IMR-90 (cell line): Measurements from ENCODE around the gene NOP16. TPM values are rescaled to one million over a fixed set of nuclear protein-coding genes. Genes with fewer than 3 reads are reported as not detected.

Experiments used
- ATAC-seq: fragments of 200-7000 bp; cut with Tn5 transposase; 2 replicates; pipeline ENCODE4 v1.9.1; 2020; ENCODE audit warnings: low read depth, mild to moderate bottlenecking, moderate library complexity
- BruUV-seq: library from RNA; stranded (reverse); fragments of 400-500 nt; replicated peaks from 2 replicates; lab custom pipeline; 2021; lab: Mats Ljungman, UMichigan
- CTCF ChIA-PET: fragments of 300-600 bp; formaldehyde crosslinking; extraction: SDS; loops from one replicate; lab custom pipeline; 2021; ENCODE audit warnings: antibody characterized with exemption; lab: Yijun Ruan, JAX
- POLR2A ChIA-PET: fragments of 300-600 bp; sonication (Branson Sonifier 250); formaldehyde crosslinking; loops from one replicate; lab custom pipeline; 2022; ENCODE audit warnings: antibody characterized with exemption; ENCODE audit not compliant: unreplicated experiment; lab: Charles Lee
- DNase-seq: peaks from one replicate; pipeline ENCODE4 v3.0.0; 2013
- H2AFZ ChIP-seq: replicated peaks from 2 replicates; pipeline ENCODE3; 2013; ENCODE audit warnings: low read length, mild to moderate bottlenecking; ENCODE audit not compliant: poor library complexity
- H2AK5ac ChIP-seq: 2 replicates; pipeline ENCODE4 v1.6.1; 2013; ENCODE audit warnings: low read depth, low read length, inconsistent platforms
- H2AK9ac ChIP-seq: replicated peaks from 2 replicates; pipeline ENCODE3; 2013; ENCODE audit warnings: mild to moderate bottlenecking, low read depth, low read length, moderate library complexity; ENCODE audit not compliant: poor library complexity
- H2BK120ac ChIP-seq: 2 replicates; pipeline ENCODE4 v1.6.1; 2013; ENCODE audit warnings: low read depth, low read length, inconsistent platforms
- H2BK15ac ChIP-seq: 3 replicates; pipeline ENCODE4 v1.6.1; 2013; ENCODE audit warnings: low read depth, low read length, inconsistent platforms
- H2BK20ac ChIP-seq: 2 replicates; pipeline ENCODE4 v1.6.1; 2013; ENCODE audit warnings: low read depth, mild to moderate bottlenecking, inconsistent platforms, low read length, moderate library complexity
- H2BK5ac ChIP-seq: 2 replicates; pipeline ENCODE4 v1.6.1; 2013; ENCODE audit warnings: mild to moderate bottlenecking, low read depth, low read length, inconsistent platforms; ENCODE audit not compliant: poor library complexity, severe bottlenecking
- H3K14ac ChIP-seq: replicated peaks from 2 replicates; pipeline ENCODE4 v1.6.1; 2013; ENCODE audit warnings: low read depth, low read length, inconsistent platforms
- H3K18ac ChIP-seq: 2 replicates; pipeline ENCODE4 v1.6.1; 2013; ENCODE audit warnings: low read depth, low read length, control low read depth
- H3K23ac ChIP-seq: 2 replicates; pipeline ENCODE4 v1.6.1; 2013; ENCODE audit warnings: low read depth, low read length, inconsistent platforms
- H3K27ac ChIP-seq: 2 replicates; pipeline ENCODE4 v1.5.1; 2013; ENCODE audit warnings: mild to moderate bottlenecking, control low read depth, low read length; ENCODE audit not compliant: insufficient read depth
- H3K27me3 ChIP-seq: 2 replicates; pipeline ENCODE4 v1.6.1; 2013; ENCODE audit warnings: low read length; ENCODE audit not compliant: control insufficient read depth, insufficient read depth
- H3K36me3 ChIP-seq: 2 replicates; pipeline ENCODE4 v1.6.1; 2013; ENCODE audit warnings: low read length, mixed read lengths; ENCODE audit not compliant: control insufficient read depth, insufficient read depth
- H3K4ac ChIP-seq: 2 replicates; pipeline ENCODE4 v1.6.1; 2013; ENCODE audit warnings: low read depth, low read length, inconsistent platforms
- H3K4me1 ChIP-seq: 2 replicates; pipeline ENCODE4 v1.6.1; 2013; ENCODE audit warnings: low read length, mixed read lengths; ENCODE audit not compliant: control insufficient read depth, insufficient read depth
- H3K4me2 ChIP-seq: 2 replicates; pipeline ENCODE4 v1.6.1; 2013; ENCODE audit warnings: low read depth, mild to moderate bottlenecking, control low read depth, low read length, moderate library complexity
- H3K4me3 ChIP-seq: 2 replicates; pipeline ENCODE4 v1.5.1; 2013; ENCODE audit warnings: low read depth, mild to moderate bottlenecking, control low read depth, low read length, moderate library complexity; ENCODE audit not compliant: insufficient read depth
- H3K56ac ChIP-seq: 2 replicates; pipeline ENCODE4 v1.6.1; 2013; ENCODE audit warnings: low read length, inconsistent platforms; ENCODE audit not compliant: insufficient read depth; ENCODE audit errors: extremely low read depth
- H3K79me1 ChIP-seq, 2 experiments: 2 replicates each; pipeline ENCODE4 v1.6.1; 2013; ENCODE audit warnings: low read length in 2 of 2, inconsistent platforms in 1 of 2, low read depth in 1 of 2
- H3K9ac ChIP-seq: 2 replicates; pipeline ENCODE4 v1.6.1; 2013; ENCODE audit warnings: low read depth, low read length, control low read depth
- H3K9me1 ChIP-seq: 2 replicates; pipeline ENCODE4 v1.6.1; 2013; ENCODE audit warnings: low read length, inconsistent platforms; ENCODE audit not compliant: insufficient read depth
- H3K9me3 ChIP-seq: 2 replicates; pipeline ENCODE4 v1.6.1; 2013; ENCODE audit warnings: low read length; ENCODE audit not compliant: control insufficient read depth, insufficient read depth
- H4K20me1 ChIP-seq: 2 replicates; pipeline ENCODE4 v1.6.1; 2013; ENCODE audit warnings: low read length, inconsistent platforms; ENCODE audit not compliant: insufficient read depth
- H4K5ac ChIP-seq: 2 replicates; pipeline ENCODE4 v1.6.1; 2013; ENCODE audit warnings: mild to moderate bottlenecking, low read depth, low read length, control low read depth
- H4K8ac ChIP-seq, 2 experiments: 2 replicates each; pipeline ENCODE4 v1.6.1; 2013; ENCODE audit warnings: low read depth in 2 of 2, low read length in 2 of 2, control low read depth in 1 of 2, inconsistent platforms in 1 of 2
- H4K91ac ChIP-seq: 2 replicates; pipeline ENCODE4 v1.6.1; 2013; ENCODE audit warnings: low read depth, low read length, inconsistent platforms; ENCODE audit not compliant: insufficient read depth
- BHLHE40 ChIP-seq: fragments of 150-350 bp; IDR thresholded peaks from 2 replicates; pipeline ENCODE4 v1.6.1; 2016; ENCODE audit warnings: mild to moderate bottlenecking, low read depth, low read length
- CEBPB ChIP-seq: IDR thresholded peaks from 2 replicates; pipeline ENCODE4 v1.6.1; 2012; ENCODE audit warnings: low read depth, low read length, improper control_type of control experiment
- CHD1 ChIP-seq: IDR thresholded peaks from 2 replicates; pipeline ENCODE4 v1.6.1; 2012; ENCODE audit warnings: low read depth, low read length, improper control_type of control experiment
- CTCF ChIP-seq: conservative IDR thresholded peaks from 2 replicates; pipeline ENCODE4 v1.5.1; 2012; ENCODE audit warnings: mild to moderate bottlenecking, low read depth, low read length, improper control_type of control experiment
- FOS ChIP-seq: fragments of 150-350 bp; IDR thresholded peaks from 2 replicates; pipeline ENCODE4 v1.6.1; 2016; ENCODE audit warnings: low read depth, low read length
- MAFK ChIP-seq: IDR thresholded peaks from 2 replicates; pipeline ENCODE4 v1.6.1; 2012; ENCODE audit warnings: low read depth, low read length, improper control_type of control experiment
- MAZ ChIP-seq: IDR thresholded peaks from 2 replicates; pipeline ENCODE4 v1.6.1; 2012; ENCODE audit warnings: low read depth, mild to moderate bottlenecking, low read length, improper control_type of control experiment, moderate library complexity, borderline replicate concordance
- MXI1 ChIP-seq: IDR thresholded peaks from 2 replicates; pipeline ENCODE4 v1.6.1; 2012; ENCODE audit warnings: low read depth, mild to moderate bottlenecking, low read length, moderate library complexity, borderline replicate concordance
- NFE2L2 ChIP-seq: fragments of 150-350 bp; IDR thresholded peaks from 2 replicates; pipeline ENCODE4 v1.6.1; 2016; ENCODE audit warnings: low read depth, mild to moderate bottlenecking, low read length
- POLR2A ChIP-seq: IDR thresholded peaks from 2 replicates; pipeline ENCODE4 v1.6.1; 2012; ENCODE audit warnings: mild to moderate bottlenecking, low read depth, low read length
- RAD21 ChIP-seq: IDR thresholded peaks from 2 replicates; pipeline ENCODE4 v1.6.1; 2012; ENCODE audit warnings: low read length, improper control_type of control experiment
- RCOR1 ChIP-seq: IDR thresholded peaks from 2 replicates; pipeline ENCODE4 v1.6.1; 2012; ENCODE audit warnings: mild to moderate bottlenecking, low read length, improper control_type of control experiment; ENCODE audit not compliant: insufficient replicate concordance
- RFX5 ChIP-seq: IDR thresholded peaks from 2 replicates; pipeline ENCODE4 v1.8.0; 2012; ENCODE audit warnings: low read depth, mild to moderate bottlenecking, low read length, moderate library complexity
- SMC3 ChIP-seq: fragments of 150-350 bp; IDR thresholded peaks from 2 replicates; pipeline ENCODE4 v1.6.1; 2016; ENCODE audit warnings: low read depth, mild to moderate bottlenecking, antibody characterized with exemption, low read length, moderate library complexity
- USF2 ChIP-seq: fragments of 150-350 bp; IDR thresholded peaks from 2 replicates; pipeline ENCODE4 v1.6.1; 2017; ENCODE audit warnings: mild to moderate bottlenecking, antibody characterized with exemption, low read length, low read depth
- WGBS, 2 experiments: methylation state at CpG; one replicate each; pipeline versions ENCODE4 v1.1.5 to v1.1.7; 2013; ENCODE audit warnings: missing lambda C conversion rate in 2 of 2; ENCODE audit not compliant: insufficient read length in 1 of 2; ENCODE audit errors: extremely low coverage in 2 of 2; 5-methylcytosine and 5-hydroxymethylcytosine counted together
- dilution Hi-C: fragments of 300-500 bp; cut with HindIII; formaldehyde crosslinking; loops from one replicate; pipeline ENCODE4 v1.14.3; 2018; ENCODE audit warnings: low sequenced_read_pairs; ENCODE audit not compliant: unreplicated experiment
- in situ Hi-C: fragments of 300-500 bp; cut with MboI; formaldehyde crosslinking; loops from 3 replicates; pipeline ENCODE4 v1.14.3; 2019; ENCODE audit warnings: low sequenced_read_pairs, inconsistent platforms, mixed read lengths
- intact Hi-C: fragments of 100-400 bp; cut with micrococcal nuclease; formaldehyde crosslinking; loops from 2 replicates; pipeline ENCODE4 v1.10.0; 2022
- polyA plus RNA-seq, 3 experiments: library from polyadenylated mRNA; depleted of rRNA; stranded (reverse); fragments of >200 nt; gene quantifications; 2 replicates each; pipeline ENCODE4 v1.2.3, GENCODE V29; 2012; ENCODE audit warnings: low replicate concordance in 1 of 3
- total RNA-seq: library from RNA; depleted of rRNA; stranded (reverse); fragments of >200 nt; gene quantifications from 2 replicates; pipeline ENCODE4 v1.2.3, GENCODE V29; 2012
- TF ChIP-seq, protein P1 (sequence below): fragments of 150-350 bp; IDR thresholded peaks from 2 replicates; pipeline ENCODE4 v1.6.1; 2016; ENCODE audit warnings: low read depth, mild to moderate bottlenecking, low read length, moderate library complexity, borderline replicate concordance

Gene NOP16
- total and polyA plus RNA-seq, 2 of the 4 experiments (the other 2 are of a cell fraction): 28.0 to 60.4 TPM

- H3K4ac ChIP-seq: no peak overlapping the region
- H4K8ac ChIP-seq: no peak overlapping the region
- H3K27me3 ChIP-seq: no peaks in the 10 kb centered on the region
- no peak overlapping the region for H3K4me2 ChIP-seq
- ChIA-PET CTCF (no interaction called here), POLR2A (no interaction called here)
- intact Hi-C loops (no loop called here), in situ Hi-C loops (no loop called here), dilution Hi-C loops (no loop called here)
- peaks cover 6 to 21% of the 10 kb centered on the region in 2 experiments; a peak in 2 of 4 replicates for H3K79me1 ChIP-seq
- H3K9ac ChIP-seq: no peak overlapping the region
- H4K5ac ChIP-seq: no peak overlapping the region
- no peak overlapping the region for H3K27ac ChIP-seq
- H3K14ac ChIP-seq: no peak overlapping the region
- DNase-seq (no peak), ATAC-seq (no peak)
- no peak overlapping the region for H2AK9ac ChIP-seq
- no peaks in the 10 kb centered on the region for H3K9me3 ChIP-seq
- H3K4me1 ChIP-seq: peaks cover 4% of the 10 kb centered on the region; the same call in 1 of the 2 replicates
- H4K91ac ChIP-seq: no peak overlapping the region
- H2AK5ac ChIP-seq: no peak overlapping the region
- no peak overlapping the region for H3K4me3 ChIP-seq
- H4K20me1 ChIP-seq: peaks cover 4% of the 10 kb centered on the region; the same call in 1 of the 2 replicates
- no peaks in the 10 kb centered on the region; the same call in 1 of the 2 replicates for H3K9me1 ChIP-seq
- H3K18ac ChIP-seq: no peak overlapping the region
- H3K23ac ChIP-seq: no peak overlapping the region
- H2BK20ac ChIP-seq: no peak overlapping the region
- no peak overlapping the region for H3K56ac ChIP-seq
- no peak overlapping the region for H2BK120ac ChIP-seq
- H2BK5ac ChIP-seq: no peak overlapping the region
- WGBS, 2 experiments: 90% methylated on average over 9 of the region's 18 CpGs; no CpG with 5 or more reads in 1 of the 2 experiments
- no peak overlapping the region for H2AFZ ChIP-seq
- BruUV-seq: no TSS peak
- H3K36me3 ChIP-seq: peaks cover 21% of the 10 kb centered on the region
- H2BK15ac ChIP-seq: no peak overlapping the region
- TF ChIP-seq CTCF (no peak), MXI1 (no peak), FOS (no peak), CEBPB (no peak), RFX5 (no peak), BHLHE40 (no peak), RCOR1 (no peak), MAFK (no peak), USF2 (no peak), POLR2A (no peak), NFE2L2 (no peak), RAD21 (no peak), MAZ (no peak), CHD1 (no peak), SMC3 (no peak)
- TF ChIP-seq, protein P1, sequence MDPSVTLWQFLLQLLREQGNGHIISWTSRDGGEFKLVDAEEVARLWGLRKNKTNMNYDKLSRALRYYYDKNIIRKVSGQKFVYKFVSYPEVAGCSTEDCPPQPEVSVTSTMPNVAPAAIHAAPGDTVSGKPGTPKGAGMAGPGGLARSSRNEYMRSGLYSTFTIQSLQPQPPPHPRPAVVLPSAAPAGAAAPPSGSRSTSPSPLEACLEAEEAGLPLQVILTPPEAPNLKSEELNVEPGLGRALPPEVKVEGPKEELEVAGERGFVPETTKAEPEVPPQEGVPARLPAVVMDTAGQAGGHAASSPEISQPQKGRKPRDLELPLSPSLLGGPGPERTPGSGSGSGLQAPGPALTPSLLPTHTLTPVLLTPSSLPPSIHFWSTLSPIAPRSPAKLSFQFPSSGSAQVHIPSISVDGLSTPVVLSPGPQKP: no peak
Measured at GRCh38 chr5:176397736-176398420, 9.5 kb upstream of the NOP16 start.
